ENCODE measurements around the gene MYH14.

DNA sequence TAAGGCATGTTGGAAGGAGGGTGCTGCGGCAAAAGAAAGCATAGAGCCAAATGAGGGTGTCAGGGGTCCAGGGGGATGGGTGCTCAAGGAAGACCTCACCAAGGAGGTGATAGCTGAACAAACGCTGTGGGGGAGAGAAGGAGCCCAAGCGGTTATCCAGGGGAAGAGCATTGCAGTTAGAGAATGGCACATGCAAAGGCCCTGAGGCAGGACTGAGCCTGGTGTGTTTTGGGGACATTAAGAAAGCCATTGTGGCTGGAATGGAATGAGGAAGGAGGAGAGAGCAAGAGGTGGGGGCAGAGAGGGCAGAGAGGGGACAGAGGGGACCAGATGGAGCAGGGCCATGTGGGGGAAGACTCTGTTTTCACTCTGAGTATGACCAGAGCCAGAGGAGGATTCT lies 6.1 kb upstream of the MYH14 start:
- TF ChIP-seq, protein P1, sequence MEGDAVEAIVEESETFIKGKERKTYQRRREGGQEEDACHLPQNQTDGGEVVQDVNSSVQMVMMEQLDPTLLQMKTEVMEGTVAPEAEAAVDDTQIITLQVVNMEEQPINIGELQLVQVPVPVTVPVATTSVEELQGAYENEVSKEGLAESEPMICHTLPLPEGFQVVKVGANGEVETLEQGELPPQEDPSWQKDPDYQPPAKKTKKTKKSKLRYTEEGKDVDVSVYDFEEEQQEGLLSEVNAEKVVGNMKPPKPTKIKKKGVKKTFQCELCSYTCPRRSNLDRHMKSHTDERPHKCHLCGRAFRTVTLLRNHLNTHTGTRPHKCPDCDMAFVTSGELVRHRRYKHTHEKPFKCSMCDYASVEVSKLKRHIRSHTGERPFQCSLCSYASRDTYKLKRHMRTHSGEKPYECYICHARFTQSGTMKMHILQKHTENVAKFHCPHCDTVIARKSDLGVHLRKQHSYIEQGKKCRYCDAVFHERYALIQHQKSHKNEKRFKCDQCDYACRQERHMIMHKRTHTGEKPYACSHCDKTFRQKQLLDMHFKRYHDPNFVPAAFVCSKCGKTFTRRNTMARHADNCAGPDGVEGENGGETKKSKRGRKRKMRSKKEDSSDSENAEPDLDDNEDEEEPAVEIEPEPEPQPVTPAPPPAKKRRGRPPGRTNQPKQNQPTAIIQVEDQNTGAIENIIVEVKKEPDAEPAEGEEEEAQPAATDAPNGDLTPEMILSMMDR (IDR thresholded peaks at IDR 0.05): no peak
- TF ChIP-seq RCOR1 (IDR thresholded peaks at IDR 0.05; ENCODE audit: low read length) (no peak), NRF1 (IDR thresholded peaks at IDR 0.05; ENCODE audit: low read depth, low read length) (no peak), FOSL2 (IDR thresholded peaks at IDR 0.05; ENCODE audit: borderline replicate concordance, low read depth) (no peak), GATA2 (CRISPR knock-in tag; IDR thresholded peaks at IDR 0.05) (no peak), YY1 (IDR thresholded peaks at IDR 0.05; ENCODE audit: low read depth) (no peak), RFX5 (IDR thresholded peaks at IDR 0.05; ENCODE audit: low read length) (no peak), JUND (IDR thresholded peaks at IDR 0.05) (no peak), EZH2phosphoT487 (IDR thresholded peaks at IDR 0.05; ENCODE audit: borderline replicate concordance, low read depth) (no peak), GABPA (IDR thresholded peaks at IDR 0.05; ENCODE audit: low read depth) (no peak), CHD2 (IDR thresholded peaks at IDR 0.05; ENCODE audit: low read length, partially characterized antibody) (no peak)
- TF ChIP-seq, protein P2, sequence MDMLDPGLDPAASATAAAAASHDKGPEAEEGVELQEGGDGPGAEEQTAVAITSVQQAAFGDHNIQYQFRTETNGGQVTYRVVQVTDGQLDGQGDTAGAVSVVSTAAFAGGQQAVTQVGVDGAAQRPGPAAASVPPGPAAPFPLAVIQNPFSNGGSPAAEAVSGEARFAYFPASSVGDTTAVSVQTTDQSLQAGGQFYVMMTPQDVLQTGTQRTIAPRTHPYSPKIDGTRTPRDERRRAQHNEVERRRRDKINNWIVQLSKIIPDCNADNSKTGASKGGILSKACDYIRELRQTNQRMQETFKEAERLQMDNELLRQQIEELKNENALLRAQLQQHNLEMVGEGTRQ (IDR thresholded peaks at IDR 0.05; ENCODE audit: borderline replicate concordance, low read depth, low read length): no peak
- TF ChIP-seq, protein P3, sequence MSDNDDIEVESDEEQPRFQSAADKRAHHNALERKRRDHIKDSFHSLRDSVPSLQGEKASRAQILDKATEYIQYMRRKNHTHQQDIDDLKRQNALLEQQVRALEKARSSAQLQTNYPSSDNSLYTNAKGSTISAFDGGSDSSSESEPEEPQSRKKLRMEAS (IDR thresholded peaks at IDR 0.05; ENCODE audit: low read depth): no peak
- TF ChIP-seq, protein P4, sequence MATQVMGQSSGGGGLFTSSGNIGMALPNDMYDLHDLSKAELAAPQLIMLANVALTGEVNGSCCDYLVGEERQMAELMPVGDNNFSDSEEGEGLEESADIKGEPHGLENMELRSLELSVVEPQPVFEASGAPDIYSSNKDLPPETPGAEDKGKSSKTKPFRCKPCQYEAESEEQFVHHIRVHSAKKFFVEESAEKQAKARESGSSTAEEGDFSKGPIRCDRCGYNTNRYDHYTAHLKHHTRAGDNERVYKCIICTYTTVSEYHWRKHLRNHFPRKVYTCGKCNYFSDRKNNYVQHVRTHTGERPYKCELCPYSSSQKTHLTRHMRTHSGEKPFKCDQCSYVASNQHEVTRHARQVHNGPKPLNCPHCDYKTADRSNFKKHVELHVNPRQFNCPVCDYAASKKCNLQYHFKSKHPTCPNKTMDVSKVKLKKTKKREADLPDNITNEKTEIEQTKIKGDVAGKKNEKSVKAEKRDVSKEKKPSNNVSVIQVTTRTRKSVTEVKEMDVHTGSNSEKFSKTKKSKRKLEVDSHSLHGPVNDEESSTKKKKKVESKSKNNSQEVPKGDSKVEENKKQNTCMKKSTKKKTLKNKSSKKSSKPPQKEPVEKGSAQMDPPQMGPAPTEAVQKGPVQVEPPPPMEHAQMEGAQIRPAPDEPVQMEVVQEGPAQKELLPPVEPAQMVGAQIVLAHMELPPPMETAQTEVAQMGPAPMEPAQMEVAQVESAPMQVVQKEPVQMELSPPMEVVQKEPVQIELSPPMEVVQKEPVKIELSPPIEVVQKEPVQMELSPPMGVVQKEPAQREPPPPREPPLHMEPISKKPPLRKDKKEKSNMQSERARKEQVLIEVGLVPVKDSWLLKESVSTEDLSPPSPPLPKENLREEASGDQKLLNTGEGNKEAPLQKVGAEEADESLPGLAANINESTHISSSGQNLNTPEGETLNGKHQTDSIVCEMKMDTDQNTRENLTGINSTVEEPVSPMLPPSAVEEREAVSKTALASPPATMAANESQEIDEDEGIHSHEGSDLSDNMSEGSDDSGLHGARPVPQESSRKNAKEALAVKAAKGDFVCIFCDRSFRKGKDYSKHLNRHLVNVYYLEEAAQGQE (IDR thresholded peaks at IDR 0.05; ENCODE audit: low read depth, low read length): no peak

Measured in SK-N-SH (cell line).